Glomerular visceral epithelial cell (primary cell): Measurements from ENCODE around the gene DOCK9.

ENCODE experiments used
- DNase-seq: peaks from one replicate; pipeline ENCODE4 v3.0.0-alpha.2; 2016; ENCODE audit errors: extremely low spot score

The DOCK9 gene

GRCh38 chr13:98796191-98796590, 181.7 kb downstream of the DOCK9 start:
- DNase-seq, result no peak

- no peak for DNase-seq
Measured at GRCh38 chr13:98795220-98795619, 182.6 kb downstream of the DOCK9 start.

DNA sequence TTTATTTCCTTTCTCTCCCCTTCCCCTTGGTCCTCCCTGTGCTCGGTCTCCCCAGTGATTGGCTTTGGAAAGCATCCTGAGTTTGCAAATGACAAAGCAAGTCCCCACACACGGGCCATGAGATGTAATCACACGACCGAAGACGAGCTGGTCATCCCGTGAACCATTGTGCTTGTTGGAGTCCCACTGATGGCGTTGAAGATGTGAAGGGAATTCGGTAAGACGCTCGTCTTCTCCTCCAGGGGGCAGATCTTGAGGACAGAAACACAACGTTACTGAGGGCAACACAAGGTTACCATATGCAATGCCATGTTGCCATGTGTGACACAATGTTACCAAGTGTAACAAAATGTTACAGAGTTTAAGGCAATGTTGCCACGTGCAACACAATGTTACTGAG, 183.4 kb downstream of the DOCK9 start:
- DNase-seq, result no peak

DNA sequence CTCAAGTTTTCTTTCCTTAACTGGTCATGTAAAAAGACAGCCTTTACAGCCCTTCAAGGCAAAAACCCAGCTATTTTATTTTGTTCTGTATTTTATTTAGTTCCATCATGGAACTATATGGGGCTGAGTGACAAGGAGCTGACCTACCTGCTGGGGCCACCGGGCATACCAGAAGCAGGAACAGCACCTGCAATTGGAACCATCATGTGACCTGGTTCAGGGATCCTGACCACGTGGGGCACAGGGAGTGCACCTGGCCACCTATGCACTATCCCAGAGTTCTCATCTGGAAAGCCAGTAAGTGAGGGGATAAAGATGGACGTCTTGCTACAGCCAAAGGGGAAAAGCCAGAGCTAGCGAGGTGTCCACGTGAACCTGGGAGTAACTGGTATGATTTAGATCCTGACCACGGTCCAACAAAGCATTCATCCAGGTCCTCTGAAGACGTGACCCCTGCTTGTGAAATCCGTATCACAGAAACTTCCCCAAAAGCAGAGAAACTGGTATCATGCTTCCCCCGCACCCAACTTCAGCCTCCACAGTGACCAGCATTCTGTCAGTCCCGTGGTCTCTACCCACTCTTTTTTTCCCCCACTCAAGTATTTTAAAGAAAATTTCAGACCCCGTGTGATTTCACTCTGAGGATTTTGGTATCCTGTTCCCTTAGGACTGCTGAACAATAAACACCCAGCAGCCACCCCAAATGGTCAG, 184.9 kb downstream of the DOCK9 start:
- no peak for DNase-seq

DNA sequence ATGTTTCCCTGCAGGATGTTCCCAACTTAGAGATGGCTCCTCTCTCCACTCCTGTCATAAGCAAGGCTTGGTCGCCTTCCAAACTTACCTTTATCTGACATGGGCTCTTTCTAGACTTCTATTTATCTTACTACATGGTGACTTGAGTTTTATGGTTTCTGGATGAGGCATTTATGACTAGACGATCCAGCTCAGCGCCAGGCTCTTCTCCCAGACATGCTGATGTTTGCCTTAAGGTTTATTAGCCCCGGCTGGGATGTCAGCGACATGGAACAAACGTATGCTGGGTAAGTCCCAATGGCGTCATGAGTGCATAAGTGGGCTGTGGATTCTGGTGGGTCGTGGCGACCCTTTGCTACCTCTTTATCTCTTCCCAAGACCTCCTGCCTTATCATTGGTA, 185.5 kb downstream of the DOCK9 start:
- DNase-seq, result no peak

- DNase-seq, result no peak
Measured at GRCh38 chr13:98791611-98792010, 186.3 kb downstream of the DOCK9 start.

- DNase-seq, result no peak
Measured at GRCh38 chr13:98787996-98788395, 189.9 kb downstream of the DOCK9 start.

DNA sequence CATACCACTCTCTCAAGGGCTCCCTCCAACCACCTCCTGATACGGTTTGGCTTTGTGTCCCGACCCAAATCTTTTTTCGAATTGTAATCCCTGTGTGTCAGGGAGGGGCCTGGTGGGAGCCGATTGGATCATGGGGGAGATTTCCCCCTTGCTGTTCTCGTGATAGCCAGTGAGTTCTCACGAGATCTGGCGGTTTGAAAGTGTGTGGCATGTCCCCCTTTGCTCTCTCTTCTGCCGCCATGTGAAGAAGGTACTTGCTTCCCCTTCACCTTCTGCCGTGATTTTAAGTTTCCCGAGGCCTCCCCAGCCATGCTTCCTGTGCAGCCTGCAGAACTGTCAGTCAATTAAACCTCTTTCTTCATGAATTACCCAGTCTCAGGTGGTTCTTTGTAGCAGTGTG, 190.7 kb downstream of the DOCK9 start:
- no peak for DNase-seq

DNA sequence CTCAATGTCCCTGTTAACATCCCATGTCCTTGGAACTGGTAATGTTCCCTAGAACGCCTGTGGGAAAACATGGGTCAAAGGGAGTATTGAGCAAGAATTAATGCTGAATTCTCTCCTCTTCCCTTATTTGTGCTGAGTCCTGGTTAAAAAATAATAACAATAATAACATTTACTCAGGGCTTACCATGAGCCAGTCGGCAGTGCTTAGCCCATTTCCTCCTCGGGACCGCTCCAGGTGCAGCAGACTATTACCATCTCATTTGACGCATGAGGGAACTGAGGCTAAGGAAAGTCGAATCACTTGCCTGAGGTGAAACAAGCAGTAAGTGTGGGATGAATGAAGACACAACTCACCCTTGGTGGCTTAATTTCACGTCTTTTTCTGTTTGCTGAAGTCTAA, 191.8 kb downstream of the DOCK9 start:
- DNase-seq, result no peak

DNA sequence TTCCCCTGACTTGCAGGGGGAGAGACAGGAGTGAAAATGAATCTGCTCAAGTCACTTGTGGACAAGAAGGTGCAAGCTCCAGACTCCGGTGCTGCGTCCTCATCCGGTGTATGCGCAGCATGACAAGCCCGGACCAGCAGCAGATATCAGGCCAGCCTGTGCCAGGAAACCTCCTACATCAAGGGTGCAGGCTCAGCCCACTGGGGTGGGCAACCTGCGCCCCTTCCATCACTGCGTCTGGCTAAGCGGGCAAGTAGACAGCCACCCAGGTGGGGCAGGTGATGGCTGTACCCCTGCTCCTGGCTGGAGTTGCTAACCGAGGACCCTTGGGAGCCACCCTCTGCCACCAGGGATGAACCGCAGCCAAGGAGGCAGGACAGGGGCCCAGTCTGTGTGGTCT, 192.5 kb downstream of the DOCK9 start:
- no peak for DNase-seq

- no peak for DNase-seq
Measured at GRCh38 chr13:98784666-98785065, 193.2 kb downstream of the DOCK9 start.

DNA sequence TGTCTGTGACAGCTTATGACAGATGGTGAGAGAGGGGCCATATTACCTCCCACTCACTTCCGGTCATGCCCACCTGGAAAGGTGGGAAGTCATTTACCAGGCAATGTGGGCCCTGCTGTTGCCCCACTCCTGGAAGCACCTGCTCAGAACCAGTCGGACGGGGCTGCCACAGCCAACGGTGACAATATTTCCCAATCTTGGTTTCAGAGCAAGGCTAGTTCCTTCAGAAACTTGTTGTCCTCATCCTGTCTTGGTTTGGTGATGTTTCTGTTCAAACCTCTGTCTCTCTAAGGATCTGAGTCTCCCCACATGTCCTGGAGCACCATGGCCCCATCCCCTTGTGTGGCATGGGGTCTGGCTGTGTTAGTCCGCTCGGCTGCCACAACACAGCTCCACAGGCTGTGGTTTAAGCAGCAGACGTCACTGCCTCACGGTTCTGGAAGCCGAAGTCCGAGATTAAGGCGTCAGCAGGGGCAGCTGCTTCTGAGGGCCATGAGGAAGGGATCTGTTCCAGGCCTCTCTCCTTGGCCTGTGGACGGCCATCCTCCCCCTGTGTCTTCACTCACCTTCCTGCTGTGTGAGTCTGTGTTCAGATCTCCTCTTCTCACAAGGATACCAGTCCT, 193.9 kb downstream of the DOCK9 start:
- no peak for DNase-seq

DNA sequence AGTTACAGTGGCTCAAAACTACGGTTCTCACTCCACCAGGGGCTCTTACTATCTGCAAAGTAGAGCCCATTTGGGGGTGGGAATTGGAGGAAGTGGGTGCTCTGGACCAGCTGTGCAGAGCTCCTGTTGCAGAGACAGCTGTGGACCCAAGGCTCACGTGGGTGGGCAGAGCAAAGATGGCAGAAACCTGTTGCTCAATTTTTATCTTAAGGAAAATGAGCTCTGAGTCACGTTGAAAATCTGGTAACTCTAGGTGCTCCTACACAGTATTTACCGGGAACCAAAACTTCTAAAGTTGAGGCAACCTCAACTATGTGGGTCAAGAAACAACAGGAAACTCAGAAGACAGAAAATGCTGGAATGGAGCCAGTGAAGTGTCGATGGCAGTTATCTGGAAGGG, 195.2 kb downstream of the DOCK9 start:
- DNase-seq, result no peak

DNA sequence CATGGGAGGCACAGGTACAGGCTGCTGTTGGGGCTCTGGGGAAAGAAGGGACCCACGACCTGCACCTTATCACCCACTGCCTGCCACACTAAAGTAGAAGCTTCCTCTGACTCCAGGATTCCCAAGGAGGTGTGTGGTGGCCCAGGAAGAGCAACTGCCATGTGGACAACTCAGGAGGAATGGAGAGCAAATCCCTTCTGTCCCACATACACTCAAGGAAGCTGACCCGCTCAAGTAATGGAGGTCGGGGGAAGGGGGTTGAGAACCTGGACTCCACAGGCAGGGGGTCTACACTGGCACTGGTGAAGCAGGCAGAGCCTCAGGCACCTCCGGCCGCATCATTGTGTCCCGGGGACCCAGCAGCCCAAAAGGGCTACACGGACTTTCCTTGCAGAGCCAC, 196.0 kb downstream of the DOCK9 start:
- DNase-seq, result no peak

- DNase-seq, result no peak
Measured at GRCh38 chr13:98781470-98781869, 196.4 kb downstream of the DOCK9 start.

DNA sequence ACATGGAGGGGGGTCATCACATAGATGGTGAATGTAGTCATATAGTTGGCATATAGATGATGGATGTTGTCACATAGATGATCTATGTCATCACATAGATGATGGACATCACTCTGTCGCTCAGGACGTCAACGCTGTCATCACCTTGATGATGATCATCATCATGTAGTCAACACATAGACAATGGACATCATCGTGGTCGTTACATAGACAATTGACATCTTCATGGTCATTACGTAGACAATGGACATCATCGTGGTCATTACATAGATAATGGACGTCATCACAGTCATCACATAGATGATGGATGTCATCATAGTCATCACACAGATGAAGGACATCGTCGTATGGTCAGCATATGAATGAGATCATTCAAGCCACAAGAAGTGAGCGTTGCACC, 196.8 kb downstream of the DOCK9 start:
- no peak for DNase-seq

DNA sequence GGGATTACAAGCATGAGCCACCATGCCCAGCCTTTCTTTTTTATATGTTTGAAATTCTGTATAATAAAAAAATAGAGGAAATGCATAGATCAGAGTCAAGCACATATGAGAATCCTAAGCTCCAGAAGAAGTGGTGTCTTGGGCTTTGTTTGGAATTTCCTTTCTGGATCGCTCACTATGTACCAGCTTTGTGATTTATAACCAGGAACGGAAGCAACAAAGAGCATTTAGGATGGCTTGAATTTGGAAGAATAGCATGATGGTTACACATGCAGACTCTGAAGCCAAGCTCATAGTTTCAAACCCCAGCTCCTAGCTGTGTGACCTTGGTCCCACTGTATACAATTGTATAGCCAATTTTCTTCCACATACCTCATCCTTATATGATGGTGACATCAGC, 197.4 kb downstream of the DOCK9 start:
- no peak for DNase-seq

- no peak for DNase-seq
Measured at GRCh38 chr13:98779695-98780094, 198.2 kb downstream of the DOCK9 start.

DNA sequence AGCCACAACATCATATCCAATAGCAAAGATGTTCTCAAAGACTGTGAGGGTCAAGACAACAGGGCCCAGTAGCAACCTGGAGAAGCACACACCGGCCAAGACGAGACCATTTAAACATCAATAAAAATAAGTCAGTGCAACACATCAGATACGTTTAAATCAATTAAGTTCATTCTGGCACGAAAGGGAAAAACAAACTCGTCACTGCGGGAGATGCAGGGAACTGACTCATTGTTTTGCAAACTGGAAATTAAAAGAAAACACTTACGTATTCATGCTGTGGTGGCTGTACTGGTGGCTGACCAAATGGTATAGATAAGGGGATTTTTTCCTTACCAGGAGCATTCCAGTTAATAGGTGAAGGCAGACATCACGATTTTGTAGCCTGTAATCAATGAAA, 199.1 kb downstream of the DOCK9 start:
- no peak for DNase-seq

- DNase-seq, result no peak
Measured at GRCh38 chr13:98776644-98777043, 201.2 kb downstream of the DOCK9 start.

GRCh38 chr13:98775844-98776598, 201.8 kb downstream of the DOCK9 start:
- peak; percentile 70 for DNase-seq

DNA sequence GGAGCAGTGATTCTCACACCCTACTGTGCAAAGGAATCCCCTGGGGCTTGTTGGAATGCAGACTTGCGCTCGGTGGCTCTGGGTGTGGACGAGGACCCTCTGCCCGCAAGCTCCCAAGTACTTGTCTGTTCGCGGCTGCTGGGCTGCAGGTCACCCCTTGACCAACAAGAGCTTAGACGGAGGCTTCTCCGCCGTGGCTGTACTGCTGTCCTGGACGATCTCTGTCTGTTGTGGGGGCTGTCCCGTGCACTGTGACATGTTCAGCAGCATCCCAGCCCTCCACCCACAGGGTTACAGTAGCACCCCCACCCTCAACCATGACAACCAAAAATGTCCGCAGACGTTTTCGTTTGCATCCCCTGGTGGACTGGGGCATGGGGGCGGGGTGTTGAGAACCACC, 202.5 kb downstream of the DOCK9 start:
- no peak for DNase-seq

DNA sequence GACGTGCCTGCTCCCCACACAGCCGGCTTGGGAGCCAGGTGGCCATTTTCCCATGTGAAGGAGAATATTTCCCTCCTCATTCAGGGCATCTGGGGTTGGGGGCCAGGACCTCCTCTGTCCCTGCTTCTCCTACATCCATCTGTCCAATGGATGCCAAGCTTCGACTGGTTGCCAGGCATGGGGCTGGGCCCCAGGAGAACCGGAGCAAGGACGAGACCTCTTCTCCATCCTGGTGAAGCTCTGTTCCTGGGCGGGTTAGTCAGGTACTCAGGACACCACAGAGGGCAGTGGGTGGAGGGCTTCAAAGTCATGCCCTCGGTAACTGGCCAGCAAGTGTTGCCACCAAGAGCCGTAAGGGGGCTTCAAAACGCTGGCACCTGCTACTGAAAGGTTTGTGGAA, 203.1 kb downstream of the DOCK9 start:
- DNase-seq, result no peak
